ENCODE data around the gene B3GNT4.
"Not testable (repeated sequence)": the region's sequence is repeated elsewhere in the genome, so short reads cannot be mapped to it uniquely, and the experiment has no call there.

Gene B3GNT4

DNA sequence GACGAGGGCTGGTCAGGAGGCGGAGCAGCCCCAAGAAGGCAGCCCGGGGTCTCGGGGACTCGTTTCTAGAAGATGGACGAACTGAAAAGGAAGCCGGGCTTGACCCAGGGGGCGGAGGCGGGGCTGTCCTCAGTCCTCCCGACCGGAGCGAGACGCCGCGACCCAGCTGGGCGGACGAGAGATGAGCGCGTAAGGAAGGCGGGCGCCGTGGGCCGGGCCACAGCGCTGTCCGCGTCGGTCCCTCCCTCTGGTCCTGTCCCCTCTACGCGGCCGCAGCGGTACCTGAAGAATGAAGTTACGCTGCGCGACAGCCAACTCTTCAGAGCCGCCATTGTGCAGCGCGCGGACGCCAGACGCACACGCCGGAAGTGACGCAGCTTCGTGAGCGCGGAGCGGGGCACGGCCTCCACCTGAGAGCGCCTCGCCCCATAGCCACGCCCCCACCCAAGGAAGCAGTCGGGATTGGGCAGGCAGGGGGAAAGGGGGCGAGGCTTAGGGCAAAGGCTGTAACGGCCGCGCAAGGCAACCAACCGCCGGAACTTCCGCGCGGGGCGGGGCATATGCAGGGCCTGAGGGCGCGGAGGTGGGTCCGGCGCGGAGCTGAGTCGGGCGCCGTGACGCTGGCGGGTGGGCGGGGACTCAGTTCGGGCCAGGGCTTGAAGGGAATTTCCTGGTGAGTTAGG, 22.3 kb downstream of the B3GNT4 start, which contains the start of gene DIABLO:
TSS of gene DIABLO (minus strand) at position 370 of the 683 bp plus-strand sequence. CDS start at position 332, 38 bp downstream.
- DNase-seq, result peak; percentile 90

DNA sequence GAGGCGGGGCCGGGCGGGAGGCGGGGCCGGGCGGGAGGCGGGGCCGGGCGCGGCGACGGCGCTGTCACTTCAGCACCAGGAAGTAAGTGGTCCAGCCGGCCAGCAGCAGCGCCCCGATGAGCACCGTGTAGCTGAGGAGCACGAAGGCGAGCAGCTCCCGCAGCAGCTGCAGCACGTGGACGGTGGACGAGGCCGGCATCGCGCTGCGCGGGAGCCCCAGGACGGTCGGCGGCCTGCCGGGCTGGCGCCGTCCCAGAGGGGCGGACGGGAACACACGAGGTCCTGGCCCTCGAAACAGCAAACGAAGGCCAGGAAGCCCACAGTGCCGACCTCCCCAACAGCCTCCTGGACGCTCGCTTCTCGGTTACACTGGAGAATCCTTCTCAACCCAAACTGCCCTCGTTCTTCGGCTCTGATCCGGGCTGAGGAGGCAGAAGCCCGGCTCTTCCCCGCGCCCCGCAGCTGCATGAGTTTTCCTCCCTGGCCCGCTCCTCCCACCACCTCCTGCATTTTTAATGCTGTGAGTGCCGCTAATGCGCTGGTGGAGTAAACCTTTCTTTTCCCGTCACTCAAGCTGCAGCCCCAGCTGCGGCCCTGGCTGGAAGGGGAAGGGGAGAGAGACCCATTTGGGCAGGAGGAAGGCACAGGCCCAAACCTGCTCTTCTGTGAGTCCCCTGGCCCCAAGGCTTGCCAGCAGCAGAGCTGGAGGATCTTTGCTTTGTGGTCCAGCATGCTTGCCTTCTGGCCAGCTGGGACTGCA, 23.0 kb downstream of the B3GNT4 start:
- no peak for DNase-seq

GRCh38 chr12:122227341-122227740, 23.8 kb downstream of the B3GNT4 start:
- no peak for DNase-seq

DNA sequence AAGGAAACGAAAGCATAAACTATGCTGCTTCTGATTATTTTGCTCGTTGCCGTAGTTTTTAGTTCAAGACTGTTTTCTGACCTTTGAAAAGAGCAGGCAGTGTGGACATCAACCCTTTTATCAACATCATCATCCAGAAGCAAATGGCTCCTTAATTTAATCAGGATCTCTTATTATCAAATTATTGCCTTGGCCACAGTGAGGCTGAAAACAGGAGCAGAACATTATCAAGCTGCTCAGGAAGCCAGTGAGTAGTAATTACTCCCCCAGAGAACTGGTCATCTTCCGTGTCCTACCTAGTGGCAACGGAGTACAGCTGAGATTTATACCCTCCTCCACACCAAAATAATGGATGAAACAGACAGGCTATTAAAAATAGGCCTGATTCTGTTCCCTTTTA, 24.6 kb downstream of the B3GNT4 start:
- no peak for DNase-seq

- DNase-seq, result no peak
Measured at GRCh38 chr12:122230798-122231197, 27.3 kb downstream of the B3GNT4 start.

DNA sequence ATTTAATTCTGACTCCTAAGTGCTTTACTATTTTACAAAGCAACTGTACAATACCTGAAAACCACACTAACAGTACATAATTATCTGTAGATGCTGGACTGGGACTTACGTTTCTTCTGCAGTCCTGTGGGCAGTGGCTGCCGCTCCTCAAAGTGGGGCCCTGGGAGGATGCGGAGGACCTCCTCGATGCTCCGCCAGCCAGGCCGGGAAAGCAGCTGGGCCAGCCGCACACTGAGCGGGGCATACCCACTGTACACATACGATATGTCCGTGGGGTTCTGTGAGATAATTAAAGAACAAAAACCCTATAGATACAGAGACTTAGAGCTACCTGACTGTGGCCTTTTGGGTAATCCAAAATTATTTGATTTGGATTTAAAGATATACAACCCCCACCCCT, 29.2 kb downstream of the B3GNT4 start:
- no peak for DNase-seq

GRCh38 chr12:122235741-122236140, 32.2 kb downstream of the B3GNT4 start:
- peak; percentile 44 for DNase-seq

- no peak for DNase-seq
Measured at GRCh38 chr12:122238861-122239260, 35.4 kb downstream of the B3GNT4 start.

DNA sequence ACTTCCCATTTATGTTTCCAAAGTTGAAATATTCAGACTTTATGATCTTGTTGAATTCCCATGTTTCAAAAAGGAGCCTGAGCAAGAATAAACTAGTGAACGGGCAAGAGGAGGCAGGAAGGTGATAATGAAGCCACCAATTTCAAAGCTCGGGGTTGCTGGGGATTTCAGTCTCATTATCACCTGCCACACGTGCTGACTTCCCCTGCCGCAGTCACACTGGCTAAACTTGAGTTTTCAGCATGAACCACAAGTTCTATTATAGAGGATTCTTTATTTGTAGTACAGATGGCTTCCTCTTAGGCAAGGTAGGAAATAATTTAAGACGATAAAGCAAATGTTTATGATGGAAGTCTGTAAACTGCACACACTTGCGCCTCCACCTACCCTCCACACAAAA, 40.5 kb downstream of the B3GNT4 start:
- no peak for DNase-seq

GRCh38 chr12:122244565-122245371, 41.3 kb downstream of the B3GNT4 start:
- DNase-seq, result no peak

DNA sequence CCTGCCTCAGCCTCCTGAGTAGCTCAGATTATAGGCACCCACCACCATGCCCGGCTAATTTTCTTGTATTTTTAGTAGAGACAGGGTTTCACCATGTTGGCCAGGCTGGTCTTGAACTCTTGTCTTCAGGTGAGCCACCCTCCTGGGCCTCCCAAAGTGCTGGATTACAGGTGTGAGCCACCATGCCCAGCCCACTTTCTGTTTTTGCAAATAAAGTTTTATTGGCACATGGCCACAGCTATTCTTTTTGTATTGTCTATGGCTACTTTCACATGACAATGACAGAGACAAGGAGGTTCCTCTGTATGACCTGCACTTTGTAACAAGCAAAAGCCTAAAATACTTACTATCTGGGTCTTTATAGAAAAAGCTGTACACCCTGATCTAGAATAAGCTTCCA, 42.0 kb downstream of the B3GNT4 start:
- DNase-seq, result no peak

DNA sequence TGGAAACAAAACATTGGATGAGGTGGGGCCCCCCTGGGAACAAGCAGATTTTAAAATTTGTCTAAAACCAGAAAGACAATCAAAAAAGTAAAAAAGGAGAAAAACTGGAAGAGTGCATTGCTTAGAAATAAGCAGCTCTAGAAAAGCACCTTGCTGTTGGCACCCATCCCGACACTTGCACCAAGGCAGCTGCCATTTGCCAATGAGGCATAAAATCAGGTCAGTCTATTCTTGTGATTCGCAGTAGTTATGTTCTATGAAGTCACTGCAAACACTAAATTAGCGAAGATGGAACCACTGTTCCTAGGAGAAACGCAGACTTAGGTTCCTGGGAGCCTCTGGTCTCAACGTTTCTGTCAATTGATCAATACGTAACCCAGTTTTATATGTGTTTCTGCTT, 46.5 kb downstream of the B3GNT4 start:
- no peak for DNase-seq

GRCh38 chr12:122250536-122250935, 47.0 kb downstream of the B3GNT4 start:
- no peak for DNase-seq

DNA sequence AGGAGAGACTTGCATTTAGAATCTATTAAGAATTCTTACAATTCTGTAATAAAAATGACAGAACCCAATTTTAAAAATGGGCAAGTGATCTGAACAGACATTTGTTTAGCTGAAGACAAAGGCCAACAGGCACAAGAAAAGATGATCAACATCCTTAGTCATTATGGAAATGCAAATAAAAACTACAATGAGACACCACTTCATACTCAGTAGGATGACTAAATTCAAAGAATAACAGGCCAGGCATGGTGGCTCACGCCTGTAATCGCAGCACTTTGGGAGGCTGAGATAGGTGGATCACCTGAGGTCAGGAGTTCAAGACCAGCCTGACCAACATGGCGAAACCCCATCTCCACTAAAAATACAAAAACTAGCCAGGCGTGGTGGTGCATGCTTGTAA, 55.0 kb downstream of the B3GNT4 start:
- not testable (repeated sequence) for DNase-seq

Data from SIG-M5 (cell line).